Measurements from ENCODE around the gene LINGO1.

DNA sequence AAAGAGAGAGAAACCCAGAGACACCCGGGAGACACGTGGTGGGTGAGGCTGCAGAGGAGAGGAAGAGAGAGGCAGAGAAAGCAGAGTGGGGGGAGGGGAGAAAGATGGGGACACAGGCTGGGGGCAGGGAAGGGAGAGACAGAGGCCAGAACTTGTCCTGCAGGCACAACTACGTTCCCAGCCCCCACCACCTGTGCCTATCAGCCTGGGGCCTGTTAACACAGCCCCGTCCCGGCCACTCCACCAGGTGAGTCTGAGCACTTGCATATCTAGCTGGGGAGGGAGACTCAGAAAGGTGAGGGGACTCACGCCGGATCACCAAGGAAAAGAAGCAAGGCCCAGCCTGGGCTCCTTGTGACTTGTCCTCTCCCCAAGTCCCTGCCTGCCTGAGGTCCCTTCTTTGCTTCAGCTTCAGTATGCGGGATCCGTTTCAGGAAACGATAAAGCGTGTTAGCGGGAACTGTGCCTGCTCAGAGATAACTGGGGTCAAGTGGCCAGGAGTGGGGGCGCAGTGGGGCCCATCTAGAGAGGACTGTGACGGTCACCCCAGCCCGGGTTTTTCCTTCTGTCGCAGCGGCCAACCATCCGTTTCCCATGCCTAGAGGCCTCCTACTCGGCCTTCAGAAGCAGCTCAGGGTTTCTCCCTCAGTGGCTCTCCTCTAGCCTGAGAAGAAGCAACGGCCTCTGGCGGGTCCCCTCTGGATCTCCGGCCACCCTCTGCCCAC is 10.3 kb downstream of the LINGO1 start:
- no peak for TF ChIP-seq GATA2 (IDR thresholded peaks at IDR 0.05; ENCODE audit: low read depth, low read length)
- no peak for TF ChIP-seq GATA3 (IDR thresholded peaks at IDR 0.05; ENCODE audit: low read depth, low read length)

Measured in SH-SY5Y (cell line).